ENCODE data around the gene CWC22.
"Not testable (repeated sequence)": the region's sequence is repeated elsewhere in the genome, so short reads cannot be mapped to it uniquely, and the experiment has no call there.

The CWC22 gene

GRCh38 chr2:179951680-179952079 lies 55.4 kb downstream of the CWC22 start:
- no peak for DNase-seq

GRCh38 chr2:179950391-179950790 lies 56.7 kb downstream of the CWC22 start:
- DNase-seq, result no peak

GRCh38 chr2:179949438-179949837 lies 57.7 kb downstream of the CWC22 start:
- DNase-seq, result no peak

GRCh38 chr2:179948058-179948457 lies 59.0 kb downstream of the CWC22 start:
- DNase-seq, result no peak

GRCh38 chr2:179946810-179947615 lies 60.1 kb downstream of the CWC22 start:
- no peak for DNase-seq

GRCh38 chr2:179946346-179946745 lies 60.8 kb downstream of the CWC22 start:
- DNase-seq, result no peak

- no peak for DNase-seq
Measured at GRCh38 chr2:179939259-179939658, 67.8 kb downstream of the CWC22 start.

GRCh38 chr2:179938026-179938425 lies 69.1 kb downstream of the CWC22 start:
- no peak for DNase-seq

- DNase-seq, result no peak
Measured at GRCh38 chr2:179936654-179937053, 70.4 kb downstream of the CWC22 start.

- DNase-seq, result no peak
Measured at GRCh38 chr2:179936141-179936540, 71.0 kb downstream of the CWC22 start.

- no peak for DNase-seq
Measured at GRCh38 chr2:179932786-179933185, 74.3 kb downstream of the CWC22 start.

GRCh38 chr2:179931502-179931901 lies 75.6 kb downstream of the CWC22 start:
- DNase-seq, result no peak

- not testable (repeated sequence) for DNase-seq
Measured at GRCh38 chr2:179929997-179930396, 77.1 kb downstream of the CWC22 start.

GRCh38 chr2:179927041-179927440 lies 80.1 kb downstream of the CWC22 start:
- no peak for DNase-seq

- no peak for DNase-seq
Measured at GRCh38 chr2:179925713-179926112, 81.4 kb downstream of the CWC22 start.

GRCh38 chr2:179917272-179917671 lies 89.8 kb downstream of the CWC22 start:
- DNase-seq, result no peak

- DNase-seq, result no peak
Measured at GRCh38 chr2:179915395-179915992, 91.6 kb downstream of the CWC22 start.

GRCh38 chr2:179913809-179914208 lies 93.3 kb downstream of the CWC22 start:
- DNase-seq, result no peak

GRCh38 chr2:179911569-179911968 lies 95.5 kb downstream of the CWC22 start:
- no peak for DNase-seq

GRCh38 chr2:179910735-179911113 lies 96.4 kb downstream of the CWC22 start:
- DNase-seq, result no peak

- DNase-seq, result no peak
Measured at GRCh38 chr2:179909845-179910734, 97.0 kb downstream of the CWC22 start.

- DNase-seq, result no peak
Measured at GRCh38 chr2:179900655-179901054, 106.4 kb downstream of the CWC22 start.

GRCh38 chr2:179899666-179900065 lies 107.4 kb downstream of the CWC22 start:
- DNase-seq, result no peak
